Spleen (tissue), 7 donors: ENCODE measurements around the gene ISM2.

Experiments used
- CTCF ChIP-seq, 11 experiments: fragments of 200-600 bp in 7 of 11; fragments of 450-650 bp in 4 of 11; sonication (generic) in 4 of 11; IDR thresholded peaks in 8 of 11; conservative IDR thresholded peaks in 3 of 11; 1 replicate in 7 of 11; 2 replicates in 4 of 11; pipeline versions ENCODE4 v1.4.0 to v1.8.0; 2016 to 2021; ENCODE audit warnings: antibody characterized with exemption in 11 of 11, inconsistent platforms in 4 of 11, mild to moderate bottlenecking in 1 of 11
- POLR2A ChIP-seq, 3 donors: fragments of 450-650 bp; IDR thresholded peaks; one replicate each; pipeline ENCODE4 v1.5.1; 2017; ENCODE audit warnings: antibody characterized with exemption in 3 of 3, mild to moderate bottlenecking in 1 of 3
- donor health status: DM: no; HTN: no; CAD: no; lungs with moderate emphysema.
- donor health status: DM: no; HTN: no; CAD: no.
- donor health status: DM: no; HTN: no; CAD: no.

- TF ChIP-seq POLR2A (IDR thresholded peaks at IDR 0.05): no peak
- no peak for TF ChIP-seq CTCF (IDR thresholded peaks at IDR 0.05 in 8 of 11, conservative IDR thresholded peaks at IDR 0.05 in 3 of 11)
These were observed 7.6 kb downstream of the ISM2 start for GRCh38 chr14:77491056-77491455.
